OCI-LY3 (cell line): ENCODE results near the gene RAE1.
"Not testable (repeated sequence)": the region's sequence is repeated elsewhere in the genome, so short reads cannot be mapped to it uniquely, and the experiment has no call there.

Source experiments
- H2AFZ ChIP-seq: fragments of 200-600, 300-600 bp; shearing (Covaris generic); 2 replicates; pipeline ENCODE4 v1.6.0; 2014; ENCODE audit warnings: antibody characterized with exemption, low read depth, low read length
- H3K27ac ChIP-seq: fragments of 200-600, 300-600 bp; sonication (generic); 2 replicates; pipeline ENCODE4 v1.5.1; 2014; ENCODE audit warnings: mild to moderate bottlenecking, low read length, moderate library complexity, mixed read lengths
- H3K27me3 ChIP-seq: fragments of 200-600, 300-600 bp; sonication (generic); 2 replicates; pipeline ENCODE4 v1.6.1; 2014; ENCODE audit warnings: low read depth, low read length, mixed read lengths
- H3K36me3 ChIP-seq: fragments of 200-600, 300-600 bp; sonication (generic); replicated peaks from 2 replicates; pipeline ENCODE3; 2014; ENCODE audit warnings: low read depth, low read length, mixed read lengths
- H3K4me1 ChIP-seq: fragments of 300-600, 200-600 bp; sonication (generic); 2 replicates; pipeline ENCODE4 v1.6.1; 2014; ENCODE audit warnings: low read length, mixed read lengths
- H3K4me2 ChIP-seq: fragments of 200-600, 300-600 bp; sonication (generic); 2 replicates; pipeline ENCODE4 v1.6.1; 2014; ENCODE audit warnings: low read length, mixed read lengths
- H3K4me3 ChIP-seq: fragments of 300-600, 200-600 bp; sonication (generic); 2 replicates; pipeline ENCODE4 v1.5.1; 2014; ENCODE audit warnings: antibody characterized with exemption, mild to moderate bottlenecking, low read length, moderate library complexity
- H3K79me2 ChIP-seq: fragments of 300-600, 200-600 bp; shearing (Covaris generic); 2 replicates; pipeline ENCODE4 v1.6.1; 2014; ENCODE audit warnings: mild to moderate bottlenecking, low read length, mixed read lengths
- H3K9ac ChIP-seq: fragments of 300-600, 200-600 bp; shearing (Covaris generic); 2 replicates; pipeline ENCODE4 v1.6.0; 2014; ENCODE audit warnings: mild to moderate bottlenecking, low read length, moderate library complexity
- H3K9me3 ChIP-seq: fragments of 200-600, 300-600 bp; shearing (Covaris generic); 2 replicates; pipeline ENCODE4 v1.6.1; 2014; ENCODE audit warnings: low read length, mixed read lengths; ENCODE audit not compliant: insufficient read depth
- H4K20me1 ChIP-seq: fragments of 200-600, 300-600 bp; sonication (generic); 2 replicates; pipeline ENCODE4 v1.6.1; 2016; ENCODE audit warnings: low read length, mixed read lengths; ENCODE audit not compliant: insufficient read depth
- EZH2phosphoT487 ChIP-seq: fragments of 200-600 bp; shearing (Covaris generic); IDR thresholded peaks from 2 replicates; pipeline ENCODE4 v1.6.1; 2018; ENCODE audit warnings: antibody characterized with exemption, mixed run types, low read depth
- TF ChIP-seq, protein P1 (sequence below): fragments of 200-600, 300-600 bp; sonication (generic); IDR thresholded peaks from 2 replicates; pipeline ENCODE4 v1.5.1; 2014; ENCODE audit warnings: antibody characterized with exemption, low read length, low read depth

RAE1 gene

DNA sequence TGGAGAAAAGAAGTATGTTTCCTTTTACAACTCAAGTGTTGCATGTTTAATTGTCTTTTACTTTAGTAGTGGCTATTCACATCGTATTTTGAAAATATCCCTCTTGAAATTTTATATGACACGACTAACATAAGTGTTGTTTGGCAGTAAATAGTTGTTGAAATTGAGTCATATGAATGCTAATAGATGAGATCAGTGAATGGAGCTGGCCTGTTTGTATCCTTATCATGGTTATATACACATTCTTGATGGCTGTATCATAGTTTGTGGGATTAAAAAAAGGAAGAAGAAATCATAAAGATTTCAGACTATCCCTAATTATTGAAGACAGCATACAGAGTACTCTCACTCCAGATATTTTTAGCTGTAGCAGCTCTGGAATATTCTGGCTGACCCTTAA is 8.2 kb upstream of the RAE1 start:
- no peak overlapping the region for H3K4me3 ChIP-seq
- no peaks in the 10 kb centered on the region for H3K79me2 ChIP-seq
- no peak overlapping the region for H3K4me2 ChIP-seq
- H3K9me3 ChIP-seq = no peaks in the 10 kb centered on the region
- TF ChIP-seq EZH2phosphoT487 = no peak
- TF ChIP-seq, protein P1, sequence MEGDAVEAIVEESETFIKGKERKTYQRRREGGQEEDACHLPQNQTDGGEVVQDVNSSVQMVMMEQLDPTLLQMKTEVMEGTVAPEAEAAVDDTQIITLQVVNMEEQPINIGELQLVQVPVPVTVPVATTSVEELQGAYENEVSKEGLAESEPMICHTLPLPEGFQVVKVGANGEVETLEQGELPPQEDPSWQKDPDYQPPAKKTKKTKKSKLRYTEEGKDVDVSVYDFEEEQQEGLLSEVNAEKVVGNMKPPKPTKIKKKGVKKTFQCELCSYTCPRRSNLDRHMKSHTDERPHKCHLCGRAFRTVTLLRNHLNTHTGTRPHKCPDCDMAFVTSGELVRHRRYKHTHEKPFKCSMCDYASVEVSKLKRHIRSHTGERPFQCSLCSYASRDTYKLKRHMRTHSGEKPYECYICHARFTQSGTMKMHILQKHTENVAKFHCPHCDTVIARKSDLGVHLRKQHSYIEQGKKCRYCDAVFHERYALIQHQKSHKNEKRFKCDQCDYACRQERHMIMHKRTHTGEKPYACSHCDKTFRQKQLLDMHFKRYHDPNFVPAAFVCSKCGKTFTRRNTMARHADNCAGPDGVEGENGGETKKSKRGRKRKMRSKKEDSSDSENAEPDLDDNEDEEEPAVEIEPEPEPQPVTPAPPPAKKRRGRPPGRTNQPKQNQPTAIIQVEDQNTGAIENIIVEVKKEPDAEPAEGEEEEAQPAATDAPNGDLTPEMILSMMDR = no peak
- no peak overlapping the region for H3K27ac ChIP-seq
- no peaks in the 10 kb centered on the region for H4K20me1 ChIP-seq
- H3K36me3 ChIP-seq = no peaks in the 10 kb centered on the region
- no peak overlapping the region for H2AFZ ChIP-seq
- H3K9ac ChIP-seq = no peak overlapping the region
- H3K27me3 ChIP-seq = peaks cover 18% of the 10 kb centered on the region
- no peaks in the 10 kb centered on the region for H3K4me1 ChIP-seq

DNA sequence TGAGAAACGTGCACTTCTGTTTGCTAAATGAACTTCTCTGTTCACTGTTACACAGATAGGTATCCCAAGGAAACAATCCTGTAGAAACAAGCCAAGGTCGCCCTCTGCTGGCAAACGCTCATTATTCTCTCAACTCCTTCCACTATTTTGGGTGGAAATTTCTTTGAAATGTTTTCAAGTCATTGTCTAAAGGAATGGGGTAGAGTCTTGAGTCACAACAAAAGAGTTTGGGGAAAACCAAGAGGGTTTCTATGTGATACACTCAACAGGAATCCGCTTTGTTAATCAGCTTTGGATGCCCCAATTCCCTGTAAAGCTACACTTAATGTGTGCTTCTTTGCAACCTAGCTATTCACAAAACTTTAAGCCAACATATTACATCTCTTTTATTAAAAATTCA is 4.6 kb upstream of the RAE1 start:
- Histone ChIP-seq H3K36me3 (no peaks in the 10 kb centered on the region), H4K20me1 (no peaks in the 10 kb centered on the region), H3K9me3 (no peaks in the 10 kb centered on the region), H3K27ac (no peak overlapping the region), H3K9ac (no peak overlapping the region), H3K4me2 (no peak overlapping the region), H2AFZ (no peak overlapping the region), H3K27me3 (peaks cover 7% of the 10 kb centered on the region), H3K4me1 (no peaks in the 10 kb centered on the region), H3K79me2 (peaks cover 5% of the 10 kb centered on the region), H3K4me3 (no peak overlapping the region)
- TF ChIP-seq, protein P1 = peak; percentile 98
- no peak for TF ChIP-seq EZH2phosphoT487

- Histone ChIP-seq H3K4me1 (peaks cover 7% of the 10 kb centered on the region), H3K9me3 (no peaks in the 10 kb centered on the region), H3K27ac (no peak overlapping the region), H3K27me3 (peaks cover 2% of the 10 kb centered on the region), H2AFZ (no peak overlapping the region), H3K4me2 (no peak overlapping the region), H3K4me3 (no peak overlapping the region), H3K79me2 (peaks cover 14% of the 10 kb centered on the region), H3K9ac (no peak overlapping the region), H3K36me3 (no peaks in the 10 kb centered on the region), H4K20me1 (peaks cover 9% of the 10 kb centered on the region)
- TF ChIP-seq, protein P1 = no peak
- TF ChIP-seq EZH2phosphoT487 = no peak
Observed at GRCh38 chr20:57347393-57347792, 3.7 kb upstream of the RAE1 start.

DNA sequence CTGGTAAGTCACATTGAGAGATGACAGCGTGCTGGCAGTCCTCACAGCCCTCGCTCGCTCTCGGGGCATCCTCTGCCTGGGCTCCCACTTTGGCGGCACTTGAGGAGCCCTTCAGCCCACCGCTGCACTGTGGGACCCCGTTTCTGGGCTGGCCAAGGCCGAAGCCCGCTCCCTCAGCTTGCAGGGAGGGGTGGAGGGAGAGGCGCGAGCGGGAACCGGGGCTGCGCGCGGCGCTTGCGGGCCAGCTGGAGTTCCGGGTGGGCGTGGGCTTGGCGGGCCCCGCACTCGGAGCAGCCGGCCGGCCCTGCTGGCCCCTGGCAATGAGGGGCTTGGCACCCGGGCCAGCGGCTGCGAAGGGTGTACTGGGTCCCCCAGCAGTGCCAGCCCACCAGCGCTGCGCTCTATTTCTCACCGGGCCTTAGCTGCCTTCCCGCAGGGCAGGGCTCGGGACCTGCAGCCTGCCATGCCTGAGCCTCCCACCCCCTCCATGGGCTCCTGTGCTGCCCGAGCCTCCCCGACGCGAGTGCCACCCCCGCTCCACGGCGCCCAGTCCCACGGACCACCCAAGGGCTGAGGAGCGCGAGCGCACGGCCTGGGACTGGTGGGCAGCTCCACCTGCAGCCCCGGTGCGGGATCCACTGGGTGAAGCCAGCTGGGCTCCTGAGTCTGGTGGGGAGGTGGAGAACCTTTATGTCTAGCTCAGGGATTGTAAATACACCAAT is 2.7 kb upstream of the RAE1 start:
- peaks cover 13% of the 10 kb centered on the region for H3K4me1 ChIP-seq
- not testable (repeated sequence) for H3K36me3 ChIP-seq, H2AFZ ChIP-seq, H3K9me3 ChIP-seq, H3K27ac ChIP-seq, H3K27me3 ChIP-seq, H3K4me3 ChIP-seq, H3K4me2 ChIP-seq, H3K9ac ChIP-seq
- peaks cover 23% of the 10 kb centered on the region for H3K79me2 ChIP-seq
- peaks cover 18% of the 10 kb centered on the region for H4K20me1 ChIP-seq

- not testable (repeated sequence) for H3K9ac ChIP-seq, H3K9me3 ChIP-seq, H3K27ac ChIP-seq, H2AFZ ChIP-seq, H3K27me3 ChIP-seq, H3K4me2 ChIP-seq, H3K4me3 ChIP-seq
- Histone ChIP-seq H3K36me3 (peaks cover 15% of the 10 kb centered on the region), H3K4me1 (peaks cover 13% of the 10 kb centered on the region), H3K79me2 (peaks cover 30% of the 10 kb centered on the region), H4K20me1 (peaks cover 21% of the 10 kb centered on the region)
Observed at GRCh38 chr20:57348922-57349574, 2.0 kb upstream of the RAE1 start.
